Uterus (tissue), 2 donors: ENCODE data around the gene SHANK2.

Experiments used
- POLR2A ChIP-seq, 2 donors: fragments of 450-650 bp; IDR thresholded peaks; one replicate each; pipeline ENCODE4 v1.6.1; 2016; ENCODE audit warnings: antibody characterized with exemption in 2 of 2, mild to moderate bottlenecking in 1 of 2, moderate library complexity in 1 of 2
- TF ChIP-seq, protein P1 (sequence below), 4 experiments: fragments of 200-600 bp in 2 of 4; fragments of 450-650 bp in 2 of 4; sonication (generic) in 2 of 4; IDR thresholded peaks; one replicate each; pipeline ENCODE4 v1.5.1; 2016 to 2019; ENCODE audit warnings: antibody characterized with exemption in 4 of 4, mild to moderate bottlenecking in 2 of 4, moderate library complexity in 1 of 4

GRCh38 chr11:71238941-71239340 lies 13.4 kb downstream of the SHANK2 start:
- TF ChIP-seq, protein P1, sequence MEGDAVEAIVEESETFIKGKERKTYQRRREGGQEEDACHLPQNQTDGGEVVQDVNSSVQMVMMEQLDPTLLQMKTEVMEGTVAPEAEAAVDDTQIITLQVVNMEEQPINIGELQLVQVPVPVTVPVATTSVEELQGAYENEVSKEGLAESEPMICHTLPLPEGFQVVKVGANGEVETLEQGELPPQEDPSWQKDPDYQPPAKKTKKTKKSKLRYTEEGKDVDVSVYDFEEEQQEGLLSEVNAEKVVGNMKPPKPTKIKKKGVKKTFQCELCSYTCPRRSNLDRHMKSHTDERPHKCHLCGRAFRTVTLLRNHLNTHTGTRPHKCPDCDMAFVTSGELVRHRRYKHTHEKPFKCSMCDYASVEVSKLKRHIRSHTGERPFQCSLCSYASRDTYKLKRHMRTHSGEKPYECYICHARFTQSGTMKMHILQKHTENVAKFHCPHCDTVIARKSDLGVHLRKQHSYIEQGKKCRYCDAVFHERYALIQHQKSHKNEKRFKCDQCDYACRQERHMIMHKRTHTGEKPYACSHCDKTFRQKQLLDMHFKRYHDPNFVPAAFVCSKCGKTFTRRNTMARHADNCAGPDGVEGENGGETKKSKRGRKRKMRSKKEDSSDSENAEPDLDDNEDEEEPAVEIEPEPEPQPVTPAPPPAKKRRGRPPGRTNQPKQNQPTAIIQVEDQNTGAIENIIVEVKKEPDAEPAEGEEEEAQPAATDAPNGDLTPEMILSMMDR (IDR thresholded peaks at IDR 0.05) = no peak
- TF ChIP-seq POLR2A (IDR thresholded peaks at IDR 0.05) = no peak
